Activated CD8-positive, alpha-beta memory T cell treated with anti-CD3 and anti-CD28 coated beads, Interleukin-2, amount 50 U/mL, for 48 hours (primary cell): ENCODE measurements around the gene IDH3B.
A peak's percentile ranks its signal among the peaks of the same experiment; 100 is the strongest.

Experiments used
- DNase-seq: peaks from one replicate; pipeline ENCODE4 v3.0.0-alpha.2; 2020

IDH3B gene

GRCh38 chr20:2663887-2664719 lies at the start of gene IDH3B:
Gene IDH3B, minus strand, starts transcription at chr20:2664216. Its CDS starts 28 bp downstream, at chr20:2664188.
- peak; percentile 95 for DNase-seq

- DNase-seq = peak; percentile 33
These were observed 49.3 kb upstream of the IDH3B start for GRCh38 chr20:2713285-2713684.

DNA sequence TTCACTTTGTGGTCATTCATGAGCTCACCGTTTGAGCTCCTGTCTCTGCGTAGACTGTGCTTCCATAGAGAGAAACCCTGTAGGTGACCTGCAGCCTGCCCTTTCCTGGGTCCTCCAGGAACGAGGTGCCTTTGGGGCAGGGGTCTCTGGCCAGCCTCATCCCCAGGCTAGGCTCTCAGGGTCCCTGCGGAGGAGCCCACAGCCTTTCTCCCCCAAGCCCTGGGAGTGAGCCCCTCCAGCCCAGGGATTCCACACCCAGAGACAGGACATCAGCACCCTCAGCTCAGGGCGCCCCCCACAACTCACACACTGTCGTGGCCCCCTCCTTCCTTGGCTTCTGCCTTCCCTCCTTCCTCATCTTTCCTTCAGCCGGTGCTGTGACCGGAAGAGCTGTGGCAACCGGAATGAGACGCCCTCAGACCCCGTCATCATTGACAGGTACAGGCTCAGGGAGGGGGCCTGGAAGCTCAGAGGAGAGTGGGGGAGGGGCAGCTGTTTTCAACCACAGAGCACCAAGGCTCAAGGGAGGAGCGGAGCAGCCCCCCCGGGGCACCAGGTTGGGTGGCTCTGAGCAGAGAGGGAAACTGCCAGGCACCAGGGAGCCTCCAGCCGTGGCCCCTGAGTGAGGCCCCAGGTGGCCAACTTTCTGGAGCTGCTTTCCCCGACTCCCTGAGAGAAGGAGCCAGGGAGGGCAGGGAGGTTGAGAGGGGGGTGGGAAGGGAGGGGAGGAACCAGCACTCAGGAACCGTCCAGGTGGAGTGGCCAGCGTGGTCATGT lies 45.4 kb upstream of the IDH3B start:
- DNase-seq = peak; percentile 38

DNA sequence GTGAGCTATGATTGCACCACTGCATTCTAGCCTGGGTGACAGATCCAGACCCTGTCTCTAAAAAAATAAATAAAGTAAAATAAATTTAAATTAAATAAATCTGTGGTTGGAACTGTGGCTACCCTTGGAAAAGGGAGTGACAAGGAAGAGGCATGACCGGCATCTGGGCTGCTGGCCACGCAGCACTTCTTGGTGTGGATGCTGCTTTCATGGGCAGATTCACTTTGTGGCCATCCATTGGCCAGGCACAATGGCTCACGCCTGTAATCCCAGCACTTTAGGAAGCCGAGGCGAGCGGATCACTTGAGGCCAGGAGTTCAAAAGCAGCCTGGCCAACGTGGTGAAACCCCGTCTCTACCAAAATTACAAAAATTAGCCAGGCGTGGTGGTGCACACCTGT lies 44.6 kb upstream of the IDH3B start:
- DNase-seq = peak; percentile 25

DNA sequence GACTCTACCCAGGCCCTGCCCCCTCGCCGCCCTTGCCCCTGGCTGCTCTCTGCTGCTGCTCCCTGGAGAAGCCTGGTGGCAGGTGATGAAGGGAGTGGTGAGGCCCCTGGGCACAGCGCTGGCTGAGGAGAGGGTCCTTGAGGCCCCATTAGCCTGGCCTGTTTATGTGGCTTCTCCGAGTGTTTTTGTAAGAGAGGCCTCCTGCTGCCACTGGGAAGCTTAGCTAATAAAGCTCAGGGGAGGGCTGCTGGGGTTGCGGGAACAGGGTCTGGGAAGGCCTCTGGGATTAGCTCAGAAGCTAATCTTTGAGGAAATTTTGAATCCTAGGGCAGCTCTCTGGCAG lies 44.0 kb upstream of the IDH3B start:
- DNase-seq = no peak

GRCh38 chr20:2707353-2708072 lies 43.5 kb upstream of the IDH3B start:
- peak; percentile 45 for DNase-seq

GRCh38 chr20:2706688-2707352 lies 42.8 kb upstream of the IDH3B start:
- peak; percentile 50 for DNase-seq

DNA sequence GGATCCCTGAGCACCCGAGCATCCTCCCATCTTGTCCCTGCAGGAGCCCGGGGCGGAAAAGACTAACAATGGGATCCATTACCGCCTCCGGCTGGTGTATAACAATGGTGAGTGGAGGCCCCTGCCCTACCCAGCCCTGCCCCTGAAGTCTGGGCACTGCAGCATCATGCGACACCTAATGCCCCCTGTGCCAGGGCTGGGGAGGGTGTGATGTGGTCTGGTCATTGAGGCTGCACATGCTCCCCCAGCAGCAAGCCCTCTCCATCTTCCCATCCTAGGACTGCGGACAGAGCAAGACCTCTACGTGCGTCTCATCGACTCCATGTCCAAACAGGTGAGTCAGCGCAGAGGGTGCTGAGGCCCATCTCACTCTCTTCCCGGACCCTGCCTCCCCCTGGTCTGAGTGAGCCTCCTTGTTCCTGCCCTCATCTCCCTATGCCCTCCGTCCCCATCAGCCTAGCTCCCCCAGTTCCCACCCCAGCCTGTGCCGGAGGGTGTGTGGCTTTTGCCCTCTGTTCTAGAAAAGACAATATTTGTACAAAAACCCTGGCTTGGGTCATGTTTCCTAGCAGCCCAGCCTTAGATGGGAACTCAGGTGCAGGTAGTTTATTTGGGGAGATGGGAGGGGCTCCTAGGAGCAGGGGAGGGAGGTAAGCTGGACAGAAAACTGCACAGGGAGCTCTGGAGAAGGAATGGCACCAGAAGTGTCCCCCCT lies 42.1 kb upstream of the IDH3B start:
- DNase-seq = peak; percentile 36

DNA sequence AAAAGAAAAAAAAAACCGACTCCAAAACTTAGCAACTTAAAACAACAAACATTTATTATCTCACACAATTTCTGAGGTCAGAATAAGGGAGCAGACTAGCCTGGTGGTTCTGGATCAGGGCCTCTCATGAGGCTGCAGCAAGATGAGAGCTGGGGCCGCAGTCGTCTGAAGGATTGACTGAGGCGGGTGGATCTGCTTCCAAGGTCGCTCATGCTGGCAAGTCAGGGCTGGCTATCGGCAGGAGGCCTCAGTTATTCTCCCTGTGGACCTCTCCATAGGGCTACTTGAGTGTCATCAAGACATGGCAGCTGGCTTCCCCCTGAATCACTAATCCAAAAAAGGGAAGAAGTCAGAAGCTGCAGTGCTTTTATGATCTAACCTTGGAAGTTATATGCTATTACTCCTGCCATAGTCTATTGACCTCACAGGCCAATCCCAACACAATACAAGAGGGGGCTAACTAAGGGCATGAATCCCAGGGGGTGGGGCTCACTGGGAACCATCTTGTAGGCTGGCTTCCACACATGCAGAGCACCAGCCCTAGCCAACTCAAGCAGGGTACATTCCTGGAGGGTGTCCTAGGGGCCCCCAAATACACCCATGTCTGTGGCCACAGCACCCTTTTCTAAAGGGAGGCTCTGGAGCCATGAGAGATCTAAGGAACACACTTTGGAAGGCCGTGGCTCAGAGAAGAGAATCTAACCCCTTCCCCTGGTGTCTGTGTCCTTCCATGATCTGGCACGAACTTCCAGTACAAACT lies 39.9 kb upstream of the IDH3B start:
- DNase-seq = peak; percentile 33

DNA sequence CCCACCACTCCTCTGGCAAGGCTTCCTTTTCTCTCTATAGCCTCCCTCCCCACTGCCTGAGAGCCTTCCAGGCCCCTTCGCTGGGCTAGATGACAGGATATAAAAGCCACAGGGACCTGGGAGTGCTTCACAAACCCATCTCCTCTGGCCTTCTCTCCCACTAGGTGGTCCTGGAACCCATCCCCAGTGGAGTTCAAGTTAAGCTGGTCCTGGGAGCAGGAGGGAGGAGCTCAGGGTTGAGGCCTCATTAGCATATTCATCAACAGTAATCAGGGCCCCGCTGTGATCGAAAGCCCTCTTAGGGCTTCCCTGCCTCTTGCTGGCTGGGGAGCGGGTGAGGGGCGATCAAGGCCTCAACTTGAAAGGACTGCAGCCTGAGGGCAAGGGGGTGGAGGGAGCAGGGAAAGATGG lies 37.7 kb upstream of the IDH3B start:
- DNase-seq = peak; percentile 28

GRCh38 chr20:2700913-2701620 lies 37.1 kb upstream of the IDH3B start:
- DNase-seq = peak; percentile 28

GRCh38 chr20:2699775-2700413 lies 35.9 kb upstream of the IDH3B start:
- peak; percentile 33 for DNase-seq

GRCh38 chr20:2698912-2699311 lies 34.9 kb upstream of the IDH3B start:
- peak; percentile 42 for DNase-seq

GRCh38 chr20:2698186-2698817 lies 34.3 kb upstream of the IDH3B start:
- DNase-seq = peak; percentile 48

- DNase-seq = peak; percentile 41
These were observed 33.8 kb upstream of the IDH3B start for GRCh38 chr20:2697768-2698167.

GRCh38 chr20:2696646-2697045 lies 32.6 kb upstream of the IDH3B start:
- peak; percentile 35 for DNase-seq

DNA sequence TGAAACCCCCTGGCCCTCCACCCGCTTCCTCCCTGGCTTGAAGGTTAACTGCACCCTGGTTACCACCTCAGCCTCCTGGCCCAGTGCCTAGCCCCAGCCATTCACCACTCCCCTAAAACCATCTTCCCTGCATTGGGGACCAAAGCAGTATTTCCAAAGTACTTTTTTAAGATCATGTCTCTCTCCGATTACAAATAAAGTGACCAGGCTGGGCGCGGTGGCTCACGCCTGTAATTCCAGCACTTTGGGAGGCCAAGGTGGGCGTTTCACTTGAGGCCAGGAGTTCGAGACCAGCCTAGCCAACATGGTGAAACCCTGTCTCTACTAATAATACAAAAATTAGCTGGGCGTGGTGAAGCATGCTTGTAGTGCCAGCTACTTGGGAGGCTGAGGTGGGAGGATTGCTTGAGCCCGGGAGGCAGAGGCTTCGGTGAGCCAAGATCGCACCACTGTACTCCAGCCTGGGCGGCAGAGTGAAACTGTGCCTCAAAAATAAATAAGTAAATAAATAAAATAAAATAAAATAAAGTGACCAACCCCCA lies 32.0 kb upstream of the IDH3B start:
- DNase-seq = peak; percentile 23

DNA sequence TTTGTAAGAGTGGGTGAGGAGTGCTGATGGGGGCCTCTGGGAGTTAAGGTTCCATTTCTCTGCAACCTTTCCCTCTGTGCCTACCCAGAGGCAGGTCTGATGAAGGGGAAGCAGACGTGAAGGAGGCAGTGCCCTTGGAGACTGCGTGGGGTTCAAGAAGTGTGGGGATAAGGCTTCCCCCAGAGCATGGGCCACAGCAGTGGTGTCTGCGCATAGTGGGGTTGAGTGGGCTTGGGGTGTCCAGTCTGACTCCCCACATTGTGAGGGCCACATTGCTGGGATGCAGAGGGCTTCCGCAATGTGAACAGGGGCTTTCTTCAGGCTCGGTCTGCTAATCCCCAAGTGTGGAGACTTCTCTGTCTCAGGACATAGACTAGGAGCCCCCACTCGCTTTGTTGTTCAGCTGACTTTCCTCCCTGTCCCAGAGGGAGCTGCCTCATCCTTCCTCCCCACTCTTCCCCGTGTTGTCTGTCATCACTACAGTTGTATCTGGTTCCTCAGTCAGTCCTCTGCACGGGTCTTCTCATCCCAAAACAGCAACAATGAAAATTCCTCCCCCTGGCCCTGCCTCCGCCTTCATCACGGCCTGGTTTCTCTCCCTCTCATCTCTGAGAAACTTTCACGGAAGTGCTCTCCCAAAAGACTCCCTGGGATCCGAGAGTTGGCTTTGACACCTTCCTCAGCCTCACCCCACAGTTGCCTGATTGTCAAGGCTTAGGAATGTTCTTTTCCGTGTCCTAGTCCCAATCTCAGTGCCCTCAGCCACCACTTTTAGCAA lies 31.4 kb upstream of the IDH3B start:
- peak; percentile 38 for DNase-seq

- peak; percentile 46 for DNase-seq
These were observed 30.5 kb upstream of the IDH3B start for GRCh38 chr20:2694519-2694918.
